ENCODE data around the gene TAGLN. TPM values are rescaled to one million over a fixed set of nuclear protein-coding genes. Genes with fewer than 3 reads are reported as not detected.

Gene TAGLN
- polyA plus RNA-seq, 1 of the 3 experiments (the other 2 are of a cell fraction): 519 TPM

- H3K27ac ChIP-seq (ENCODE audit: low read depth in 2 of 2, low read length in 1 of 2): no peak overlapping the region
- H3F3A ChIP-seq (replicated peaks; ENCODE audit: insufficient read depth): peaks cover 23% of the 10 kb centered on the region
- H3K9me2 ChIP-seq: no peaks in the 10 kb centered on the region
- TF ChIP-seq TAF1 (IDR thresholded peaks at IDR 0.05; ENCODE audit: borderline replicate concordance, low read depth, low read length) (no peak), EP300 (IDR thresholded peaks at IDR 0.05; ENCODE audit: borderline replicate concordance in 1 of 2, low read depth in 1 of 2, low read length in 1 of 2) (no peak), EZH2phosphoT487 (IDR thresholded peaks at IDR 0.05; ENCODE audit: borderline replicate concordance, low read depth) (no peak), USF2 (IDR thresholded peaks at IDR 0.05; ENCODE audit: borderline replicate concordance, low read depth, low read length) (no peak), RCOR1 (IDR thresholded peaks at IDR 0.05; ENCODE audit: low read length) (no peak), POLR2AphosphoS5 (IDR thresholded peaks at IDR 0.05; ENCODE audit: low read depth, low read length) (no peak), GATA2 (CRISPR knock-in tag; IDR thresholded peaks at IDR 0.05) (no peak), SMC3 (IDR thresholded peaks at IDR 0.05; ENCODE audit: low read depth, low read length) (no peak), MAX (IDR thresholded peaks at IDR 0.05; ENCODE audit: low read depth) (no peak), IRF3 (IDR thresholded peaks at IDR 0.05; ENCODE audit: low read depth, low read length) (no peak), YY1 (IDR thresholded peaks at IDR 0.05; ENCODE audit: low read depth) (no peak), MXI1 (IDR thresholded peaks at IDR 0.05; ENCODE audit: low read depth, low read length) (no peak)
- H3K27me3 ChIP-seq (ENCODE audit: insufficient read depth): no peaks in the 10 kb centered on the region
- H3K36me3 ChIP-seq (replicated peaks in 1 of 2; ENCODE audit: control insufficient read depth in 1 of 2, insufficient read depth in 2 of 2, low read length in 1 of 2): peaks cover 0 to 23% of the 10 kb centered on the region in 2 experiments
- no peak for DNase-seq
- WGBS (ENCODE audit: low lambda C conversion rate): 95% methylated on average over 12 of the region's 12 CpGs
- H3K79me2 ChIP-seq (ENCODE audit: insufficient read depth): peaks cover 66% of the 10 kb centered on the region
- peak overlapping the region; percentile 64; the same call in 1 of the 2 replicates for H3K9ac ChIP-seq
- POLR2A ChIA-PET: no interaction called here
- CTCF ChIA-PET: interaction anchor here (0.9 to 1.6 kb wide), 2 partner anchors 25 to 31 kb away, joined by 3 to 4 read pairs; partner anchors contain the start of genes PCSK7 and RNF214
- H2AFZ ChIP-seq (ENCODE audit: low read depth): no peak overlapping the region
- H4K20me1 ChIP-seq (ENCODE audit: insufficient read depth): peaks cover 26% of the 10 kb centered on the region; the same call in 1 of the 2 replicates
- no peaks in the 10 kb centered on the region for H3K9me3 ChIP-seq
- H3K4me3 ChIP-seq (ENCODE audit: low read depth in 2 of 2, low read length in 1 of 2): peak overlapping the region; percentile 43 to 51; a peak in 2 of 4 replicates
- H3K4me1 ChIP-seq (ENCODE audit: control insufficient read depth in 1 of 2, insufficient read depth in 2 of 2, low read depth in 1 of 2, low read length in 1 of 2): peaks cover 9 to 13% of the 10 kb centered on the region in 2 experiments; a peak in 3 of 4 replicates
- H3K4me2 ChIP-seq: peak overlapping the region; percentile 77
Observed at GRCh38 chr11:117200813-117201657, 1.9 kb downstream of the TAGLN start.
